Peyer's patch (tissue), 4 donors: ENCODE measurements around the gene OR9A4. TPM values are rescaled to one million over a fixed set of nuclear protein-coding genes. Genes with fewer than 3 reads are reported as not detected.

Source experiments
- DNase-seq, 3 donors: peaks; one replicate each; pipeline ENCODE4 v3.0.0-alpha.2; 2017 to 2019
- H3K27ac ChIP-seq, 4 donors: fragments of 200-600 bp; sonication (generic); one replicate each; pipeline ENCODE4 v1.5.1; 2016 to 2019
- H3K27me3 ChIP-seq, 2 donors: fragments of 200-600 bp; sonication (generic); one replicate each; pipeline ENCODE4 v1.5.1; 2019
- H3K36me3 ChIP-seq, 3 donors: fragments of 200-600 bp; sonication (generic); one replicate each; pipeline ENCODE4 v1.5.1; 2016 to 2019
- H3K4me1 ChIP-seq, 4 donors: fragments of 200-600 bp; sonication (generic); one replicate each; pipeline ENCODE4 v1.5.1; 2016 to 2019
- H3K4me3 ChIP-seq, 4 donors: fragments of 200-600 bp; sonication (generic); 1 replicate in 3 of 4; 2 replicates in 1 of 4; pipeline ENCODE4 v1.5.1; 2016 to 2019; ENCODE audit warnings: mild to moderate bottlenecking in 1 of 4
- H3K9me3 ChIP-seq, 4 donors: fragments of 200-600 bp; sonication (generic); one replicate each; pipeline ENCODE4 v1.5.1; 2016 to 2019; ENCODE audit warnings: mild to moderate bottlenecking in 1 of 4
- CTCF ChIP-seq, 6 experiments: fragments of 450-650 bp in 4 of 6; fragments of 200-600 bp in 2 of 6; sonication (generic) in 1 of 6; IDR thresholded peaks; one replicate each; pipeline ENCODE4 v1.5.1; 2017 to 2019; ENCODE audit warnings: antibody characterized with exemption in 6 of 6, mild to moderate bottlenecking in 3 of 6, moderate library complexity in 1 of 6
- POLR2A ChIP-seq, 2 donors: fragments of 450-650 bp; IDR thresholded peaks; one replicate each; pipeline ENCODE4 v1.5.1; 2017; ENCODE audit warnings: antibody characterized with exemption in 2 of 2, mild to moderate bottlenecking in 2 of 2, moderate library complexity in 2 of 2
- total RNA-seq, 4 donors: library from RNA; depleted of rRNA; stranded (reverse); fragments of >200 nt; gene quantifications; one replicate each; pipeline ENCODE4 v1.1.0, GENCODE V29; 2016

Gene OR9A4
- total RNA-seq, 4 donors from 2014 or later: not detected

DNA sequence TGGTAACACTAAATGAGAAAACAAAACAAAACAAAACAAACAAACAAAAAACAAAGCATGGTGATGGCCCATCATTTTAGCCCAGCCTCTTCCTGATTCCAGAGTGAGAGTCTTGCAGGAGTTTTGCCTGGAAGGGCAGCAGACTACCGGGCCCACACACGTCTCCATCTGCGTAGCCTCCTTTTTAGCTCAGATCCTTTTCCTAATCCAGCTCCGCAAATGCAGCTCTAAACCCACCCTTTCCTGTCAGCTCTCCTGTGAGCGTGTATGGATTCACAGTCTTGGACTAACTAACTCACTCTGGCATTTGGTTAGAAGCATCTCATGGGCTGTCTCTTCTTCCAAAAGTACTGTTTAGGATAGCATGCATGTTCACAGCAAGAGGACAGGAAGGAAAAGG is 14.0 kb downstream of the OR9A4 start:
- H3K4me3 ChIP-seq: no peak overlapping the region
- DNase-seq: no peak
- no peak for TF ChIP-seq CTCF (IDR thresholded peaks at IDR 0.05)
- TF ChIP-seq POLR2A (IDR thresholded peaks at IDR 0.05): no peak
- H3K27me3 ChIP-seq: no peaks in the 10 kb centered on the region
- H3K36me3 ChIP-seq: no peaks in the 10 kb centered on the region
- H3K27ac ChIP-seq: no peak overlapping the region
- H3K9me3 ChIP-seq: no peaks in the 10 kb centered on the region
- H3K4me1 ChIP-seq: no peaks in the 10 kb centered on the region

DNA sequence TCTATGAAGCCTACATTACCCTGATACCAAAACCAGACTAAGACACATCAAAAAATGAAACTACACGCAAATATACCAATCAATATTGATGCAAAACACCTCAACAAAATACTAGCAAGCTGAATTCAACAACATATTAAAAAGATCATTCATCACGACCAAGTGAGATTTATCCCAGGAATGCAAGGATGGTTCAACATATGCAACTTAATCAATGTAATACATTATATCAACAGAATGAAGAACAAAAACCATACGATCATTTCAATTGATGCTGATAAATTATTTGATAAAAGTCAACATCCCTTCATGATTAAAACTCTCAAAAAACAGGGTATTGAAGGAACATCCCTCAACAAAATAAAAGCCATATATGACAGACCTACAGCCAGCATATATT is 24.9 kb downstream of the OR9A4 start:
- H3K9me3 ChIP-seq: peaks cover 0 to 5% (median 0%) of the 10 kb centered on the region in 4 donors
- no peaks in the 10 kb centered on the region for H3K4me1 ChIP-seq
- H3K4me3 ChIP-seq: no peak overlapping the region
- no peak for DNase-seq
- TF ChIP-seq POLR2A (IDR thresholded peaks at IDR 0.05): no peak
- TF ChIP-seq CTCF (IDR thresholded peaks at IDR 0.05): no peak
- no peak overlapping the region for H3K27ac ChIP-seq
- H3K27me3 ChIP-seq: no peaks in the 10 kb centered on the region
- no peaks in the 10 kb centered on the region for H3K36me3 ChIP-seq

DNA sequence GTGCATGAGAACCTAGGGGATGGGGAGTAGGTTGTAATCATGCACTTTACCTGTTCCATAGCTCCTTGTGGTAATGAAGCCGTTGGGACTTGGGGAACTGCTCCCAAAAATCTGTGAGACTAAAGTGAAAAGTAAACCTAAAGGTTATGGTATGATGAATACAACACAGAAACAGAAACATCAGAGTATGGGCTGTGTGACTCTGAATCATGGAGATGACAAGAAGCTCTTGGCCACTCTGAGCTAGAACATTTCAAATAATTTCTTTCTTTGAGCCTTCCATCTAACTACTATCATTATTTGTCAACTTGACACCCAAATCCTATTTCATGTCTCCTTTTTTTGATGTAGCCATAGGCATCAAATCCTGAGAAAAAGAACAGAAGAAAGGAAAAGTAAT is 27.6 kb downstream of the OR9A4 start:
- no peaks in the 10 kb centered on the region for H3K27me3 ChIP-seq
- H3K36me3 ChIP-seq: no peaks in the 10 kb centered on the region
- no peak overlapping the region for H3K27ac ChIP-seq
- no peaks in the 10 kb centered on the region for H3K4me1 ChIP-seq
- H3K4me3 ChIP-seq: no peak overlapping the region
- H3K9me3 ChIP-seq: peaks cover 0 to 5% (median 0%) of the 10 kb centered on the region in 4 donors
- no peak for TF ChIP-seq POLR2A (IDR thresholded peaks at IDR 0.05)
- no peak for TF ChIP-seq CTCF (IDR thresholded peaks at IDR 0.05)
- no peak for DNase-seq

- H3K9me3 ChIP-seq: peaks cover 0 to 5% (median 0%) of the 10 kb centered on the region in 4 donors
- H3K4me3 ChIP-seq: no peak overlapping the region
Measured at GRCh38 chr7:141944811-141945210, 28.6 kb downstream of the OR9A4 start.

DNA sequence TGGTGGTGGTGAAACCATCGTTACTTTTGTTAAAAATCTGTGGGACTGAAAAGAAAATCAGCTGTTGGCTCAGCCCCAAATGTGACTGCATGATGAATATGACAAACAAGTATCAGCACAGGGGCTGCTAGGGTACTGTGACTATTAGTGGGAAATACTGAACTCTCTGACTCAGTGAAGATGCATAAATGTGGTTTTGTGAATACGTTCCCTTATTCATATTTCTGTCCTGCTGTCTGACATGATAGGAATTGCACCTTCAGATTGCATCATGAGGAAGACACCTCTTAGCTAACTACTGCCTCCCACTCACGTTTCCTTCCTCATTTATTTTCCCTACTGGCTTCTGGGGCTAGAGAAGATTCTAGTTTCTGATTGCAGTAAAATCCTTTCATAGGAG is 29.2 kb downstream of the OR9A4 start:
- H3K9me3 ChIP-seq: peaks cover 0 to 5% (median 0%) of the 10 kb centered on the region in 4 donors
- H3K27ac ChIP-seq: no peak overlapping the region
- no peak overlapping the region for H3K4me3 ChIP-seq
- no peaks in the 10 kb centered on the region for H3K36me3 ChIP-seq
- TF ChIP-seq CTCF (IDR thresholded peaks at IDR 0.05) (no peak), POLR2A (IDR thresholded peaks at IDR 0.05) (no peak)
- H3K4me1 ChIP-seq: no peaks in the 10 kb centered on the region
- no peak for DNase-seq
- no peaks in the 10 kb centered on the region for H3K27me3 ChIP-seq

More at GRCh38 chr7:141944811-141945210, 28.6 kb downstream of the OR9A4 start:
- Histone ChIP-seq H3K27me3 (no peaks in the 10 kb centered on the region), H3K4me1 (no peaks in the 10 kb centered on the region), H3K36me3 (no peaks in the 10 kb centered on the region), H3K27ac (no peak overlapping the region)
- TF ChIP-seq CTCF (IDR thresholded peaks at IDR 0.05): no peak
- TF ChIP-seq POLR2A (IDR thresholded peaks at IDR 0.05): no peak
- DNase-seq: no peak

DNA sequence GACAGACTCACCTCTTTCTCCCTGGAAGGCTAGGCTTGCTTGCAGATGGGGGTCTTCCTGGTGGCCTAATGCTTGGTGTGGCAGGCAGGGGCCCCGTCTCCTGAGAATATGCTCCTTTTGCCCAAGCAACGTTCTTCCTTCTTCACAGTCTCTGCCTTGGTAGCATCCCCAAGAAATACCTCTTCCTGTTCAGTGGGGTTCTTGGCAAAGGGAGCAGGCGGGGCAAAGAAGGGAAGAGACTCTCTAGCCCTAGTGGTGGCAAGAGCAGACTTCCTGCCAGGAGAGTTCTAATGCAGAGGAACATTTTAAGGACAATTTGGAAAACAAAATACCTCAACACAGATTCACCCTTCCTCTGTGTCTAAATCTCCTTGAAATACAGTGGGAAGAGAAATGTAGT is 30.6 kb downstream of the OR9A4 start, which contains the start of gene CLEC5A:
TSS of gene CLEC5A (minus strand) at position 179 of the 400 bp plus-strand sequence. CDS start 682 bp downstream, outside the sequence.
- Histone ChIP-seq H3K4me1 (no peaks in the 10 kb centered on the region), H3K4me3 (no peak within 1 kb of the TSS), H3K9me3 (peaks cover 0 to 3% (median 0%) of the 10 kb centered on the region in 4 donors), H3K36me3 (no peaks in the 10 kb centered on the region), H3K27me3 (no peaks in the 10 kb centered on the region), H3K27ac (no peak within 1 kb of the TSS)
- no peak for DNase-seq
- no peak for TF ChIP-seq CTCF (IDR thresholded peaks at IDR 0.05)
- no peak for TF ChIP-seq POLR2A (IDR thresholded peaks at IDR 0.05)
